IMR-90 (cell line): Measurements from ENCODE around the gene ALKBH5. TPM values are rescaled to one million over a fixed set of nuclear protein-coding genes. Genes with fewer than 3 reads are reported as not detected.

Experiments used
- ATAC-seq: fragments of 200-7000 bp; cut with Tn5 transposase; 2 replicates; pipeline ENCODE4 v1.9.1; 2020; ENCODE audit warnings: low read depth, mild to moderate bottlenecking, moderate library complexity
- BruUV-seq: library from RNA; stranded (reverse); fragments of 400-500 nt; replicated peaks from 2 replicates; lab custom pipeline; 2021; lab: Mats Ljungman, UMichigan
- CTCF ChIA-PET: fragments of 300-600 bp; formaldehyde crosslinking; extraction: SDS; loops from one replicate; lab custom pipeline; 2021; ENCODE audit warnings: antibody characterized with exemption; lab: Yijun Ruan, JAX
- POLR2A ChIA-PET: fragments of 300-600 bp; sonication (Branson Sonifier 250); formaldehyde crosslinking; loops from one replicate; lab custom pipeline; 2022; ENCODE audit warnings: antibody characterized with exemption; ENCODE audit not compliant: unreplicated experiment; lab: Charles Lee
- DNase-seq: peaks from one replicate; pipeline ENCODE4 v3.0.0; 2013
- H2AFZ ChIP-seq: replicated peaks from 2 replicates; pipeline ENCODE3; 2013; ENCODE audit warnings: low read length, mild to moderate bottlenecking; ENCODE audit not compliant: poor library complexity
- H2AK5ac ChIP-seq: 2 replicates; pipeline ENCODE4 v1.6.1; 2013; ENCODE audit warnings: low read depth, low read length, inconsistent platforms
- H2AK9ac ChIP-seq: replicated peaks from 2 replicates; pipeline ENCODE3; 2013; ENCODE audit warnings: mild to moderate bottlenecking, low read depth, low read length, moderate library complexity; ENCODE audit not compliant: poor library complexity
- H2BK120ac ChIP-seq: 2 replicates; pipeline ENCODE4 v1.6.1; 2013; ENCODE audit warnings: low read depth, low read length, inconsistent platforms
- H2BK15ac ChIP-seq: 3 replicates; pipeline ENCODE4 v1.6.1; 2013; ENCODE audit warnings: low read depth, low read length, inconsistent platforms
- H2BK20ac ChIP-seq: 2 replicates; pipeline ENCODE4 v1.6.1; 2013; ENCODE audit warnings: low read depth, mild to moderate bottlenecking, inconsistent platforms, low read length, moderate library complexity
- H2BK5ac ChIP-seq: 2 replicates; pipeline ENCODE4 v1.6.1; 2013; ENCODE audit warnings: mild to moderate bottlenecking, low read depth, low read length, inconsistent platforms; ENCODE audit not compliant: poor library complexity, severe bottlenecking
- H3K14ac ChIP-seq: replicated peaks from 2 replicates; pipeline ENCODE4 v1.6.1; 2013; ENCODE audit warnings: low read depth, low read length, inconsistent platforms
- H3K18ac ChIP-seq: 2 replicates; pipeline ENCODE4 v1.6.1; 2013; ENCODE audit warnings: low read depth, low read length, control low read depth
- H3K23ac ChIP-seq: 2 replicates; pipeline ENCODE4 v1.6.1; 2013; ENCODE audit warnings: low read depth, low read length, inconsistent platforms
- H3K27ac ChIP-seq: 2 replicates; pipeline ENCODE4 v1.5.1; 2013; ENCODE audit warnings: mild to moderate bottlenecking, control low read depth, low read length; ENCODE audit not compliant: insufficient read depth
- H3K27me3 ChIP-seq: 2 replicates; pipeline ENCODE4 v1.6.1; 2013; ENCODE audit warnings: low read length; ENCODE audit not compliant: control insufficient read depth, insufficient read depth
- H3K36me3 ChIP-seq: 2 replicates; pipeline ENCODE4 v1.6.1; 2013; ENCODE audit warnings: low read length, mixed read lengths; ENCODE audit not compliant: control insufficient read depth, insufficient read depth
- H3K4ac ChIP-seq: 2 replicates; pipeline ENCODE4 v1.6.1; 2013; ENCODE audit warnings: low read depth, low read length, inconsistent platforms
- H3K4me1 ChIP-seq: 2 replicates; pipeline ENCODE4 v1.6.1; 2013; ENCODE audit warnings: low read length, mixed read lengths; ENCODE audit not compliant: control insufficient read depth, insufficient read depth
- H3K4me2 ChIP-seq: 2 replicates; pipeline ENCODE4 v1.6.1; 2013; ENCODE audit warnings: low read depth, mild to moderate bottlenecking, control low read depth, low read length, moderate library complexity
- H3K4me3 ChIP-seq: 2 replicates; pipeline ENCODE4 v1.5.1; 2013; ENCODE audit warnings: low read depth, mild to moderate bottlenecking, control low read depth, low read length, moderate library complexity; ENCODE audit not compliant: insufficient read depth
- H3K56ac ChIP-seq: 2 replicates; pipeline ENCODE4 v1.6.1; 2013; ENCODE audit warnings: low read length, inconsistent platforms; ENCODE audit not compliant: insufficient read depth; ENCODE audit errors: extremely low read depth
- H3K79me1 ChIP-seq, 2 experiments: 2 replicates each; pipeline ENCODE4 v1.6.1; 2013; ENCODE audit warnings: low read length in 2 of 2, inconsistent platforms in 1 of 2, low read depth in 1 of 2
- H3K9ac ChIP-seq: 2 replicates; pipeline ENCODE4 v1.6.1; 2013; ENCODE audit warnings: low read depth, low read length, control low read depth
- H3K9me1 ChIP-seq: 2 replicates; pipeline ENCODE4 v1.6.1; 2013; ENCODE audit warnings: low read length, inconsistent platforms; ENCODE audit not compliant: insufficient read depth
- H3K9me3 ChIP-seq: 2 replicates; pipeline ENCODE4 v1.6.1; 2013; ENCODE audit warnings: low read length; ENCODE audit not compliant: control insufficient read depth, insufficient read depth
- H4K20me1 ChIP-seq: 2 replicates; pipeline ENCODE4 v1.6.1; 2013; ENCODE audit warnings: low read length, inconsistent platforms; ENCODE audit not compliant: insufficient read depth
- H4K5ac ChIP-seq: 2 replicates; pipeline ENCODE4 v1.6.1; 2013; ENCODE audit warnings: mild to moderate bottlenecking, low read depth, low read length, control low read depth
- H4K8ac ChIP-seq, 2 experiments: 2 replicates each; pipeline ENCODE4 v1.6.1; 2013; ENCODE audit warnings: low read depth in 2 of 2, low read length in 2 of 2, control low read depth in 1 of 2, inconsistent platforms in 1 of 2
- H4K91ac ChIP-seq: 2 replicates; pipeline ENCODE4 v1.6.1; 2013; ENCODE audit warnings: low read depth, low read length, inconsistent platforms; ENCODE audit not compliant: insufficient read depth
- BHLHE40 ChIP-seq: fragments of 150-350 bp; IDR thresholded peaks from 2 replicates; pipeline ENCODE4 v1.6.1; 2016; ENCODE audit warnings: mild to moderate bottlenecking, low read depth, low read length
- CHD1 ChIP-seq: IDR thresholded peaks from 2 replicates; pipeline ENCODE4 v1.6.1; 2012; ENCODE audit warnings: low read depth, low read length, improper control_type of control experiment
- ELK1 ChIP-seq: fragments of 150-350 bp; IDR thresholded peaks from 2 replicates; pipeline ENCODE4 v1.6.1; 2016; ENCODE audit warnings: low read depth, mild to moderate bottlenecking, low read length, moderate library complexity, borderline replicate concordance
- MAFK ChIP-seq: IDR thresholded peaks from 2 replicates; pipeline ENCODE4 v1.6.1; 2012; ENCODE audit warnings: low read depth, low read length, improper control_type of control experiment
- MAZ ChIP-seq: IDR thresholded peaks from 2 replicates; pipeline ENCODE4 v1.6.1; 2012; ENCODE audit warnings: low read depth, mild to moderate bottlenecking, low read length, improper control_type of control experiment, moderate library complexity, borderline replicate concordance
- MXI1 ChIP-seq: IDR thresholded peaks from 2 replicates; pipeline ENCODE4 v1.6.1; 2012; ENCODE audit warnings: low read depth, mild to moderate bottlenecking, low read length, moderate library complexity, borderline replicate concordance
- NFE2L2 ChIP-seq: fragments of 150-350 bp; IDR thresholded peaks from 2 replicates; pipeline ENCODE4 v1.6.1; 2016; ENCODE audit warnings: low read depth, mild to moderate bottlenecking, low read length
- RAD21 ChIP-seq: IDR thresholded peaks from 2 replicates; pipeline ENCODE4 v1.6.1; 2012; ENCODE audit warnings: low read length, improper control_type of control experiment
- RCOR1 ChIP-seq: IDR thresholded peaks from 2 replicates; pipeline ENCODE4 v1.6.1; 2012; ENCODE audit warnings: mild to moderate bottlenecking, low read length, improper control_type of control experiment; ENCODE audit not compliant: insufficient replicate concordance
- RFX5 ChIP-seq: IDR thresholded peaks from 2 replicates; pipeline ENCODE4 v1.8.0; 2012; ENCODE audit warnings: low read depth, mild to moderate bottlenecking, low read length, moderate library complexity
- USF2 ChIP-seq: fragments of 150-350 bp; IDR thresholded peaks from 2 replicates; pipeline ENCODE4 v1.6.1; 2017; ENCODE audit warnings: mild to moderate bottlenecking, antibody characterized with exemption, low read length, low read depth
- WGBS, 2 experiments: methylation state at CpG; one replicate each; pipeline versions ENCODE4 v1.1.5 to v1.1.7; 2013; ENCODE audit warnings: missing lambda C conversion rate in 2 of 2; ENCODE audit not compliant: insufficient read length in 1 of 2; ENCODE audit errors: extremely low coverage in 2 of 2; 5-methylcytosine and 5-hydroxymethylcytosine counted together
- dilution Hi-C: fragments of 300-500 bp; cut with HindIII; formaldehyde crosslinking; loops from one replicate; pipeline ENCODE4 v1.14.3; 2018; ENCODE audit warnings: low sequenced_read_pairs; ENCODE audit not compliant: unreplicated experiment
- in situ Hi-C: fragments of 300-500 bp; cut with MboI; formaldehyde crosslinking; loops from 3 replicates; pipeline ENCODE4 v1.14.3; 2019; ENCODE audit warnings: low sequenced_read_pairs, inconsistent platforms, mixed read lengths
- intact Hi-C: fragments of 100-400 bp; cut with micrococcal nuclease; formaldehyde crosslinking; loops from 2 replicates; pipeline ENCODE4 v1.10.0; 2022
- polyA plus RNA-seq, 3 experiments: library from polyadenylated mRNA; depleted of rRNA; stranded (reverse); fragments of >200 nt; gene quantifications; 2 replicates each; pipeline ENCODE4 v1.2.3, GENCODE V29; 2012; ENCODE audit warnings: low replicate concordance in 1 of 3
- total RNA-seq: library from RNA; depleted of rRNA; stranded (reverse); fragments of >200 nt; gene quantifications from 2 replicates; pipeline ENCODE4 v1.2.3, GENCODE V29; 2012

Gene ALKBH5
- total and polyA plus RNA-seq, 2 of the 4 experiments (the other 2 are of a cell fraction): 57.6 to 79.6 TPM

- BruUV-seq: no TSS peak
- ATAC-seq: no peak
- H3K14ac ChIP-seq: no peak overlapping the region
Observed at GRCh38 chr17:18140648-18141047, 43.0 kb upstream of the ALKBH5 start.

More at GRCh38 chr17:18140648-18141047, 43.0 kb upstream of the ALKBH5 start:
- no peak overlapping the region for H2BK20ac ChIP-seq
- ChIA-PET CTCF (interaction anchor here (0.7 to 1.0 kb wide), 2 partner anchors 11 to 74 kb away, joined by 3 to 6 read pairs; no protein-coding TSS in a partner anchor), POLR2A (no interaction called here)
- no peak overlapping the region for H4K5ac ChIP-seq
- H3K56ac ChIP-seq: no peak overlapping the region
- no peak overlapping the region for H3K4me3 ChIP-seq
- H3K9ac ChIP-seq: no peak overlapping the region
- TF ChIP-seq MXI1 (no peak), RAD21 (no peak), BHLHE40 (no peak), RCOR1 (no peak), MAFK (no peak), USF2 (no peak), ELK1 (no peak), MAZ (no peak), CHD1 (no peak), RFX5 (no peak), NFE2L2 (no peak)
- H3K4me2 ChIP-seq: no peak overlapping the region
- no peak overlapping the region for H2AFZ ChIP-seq
- in situ Hi-C loops: no loop called here
- H2BK5ac ChIP-seq: no peak overlapping the region
- no peak overlapping the region for H2AK5ac ChIP-seq
- H3K27ac ChIP-seq: no peak overlapping the region
- H3K36me3 ChIP-seq: no peaks in the 10 kb centered on the region
- H3K23ac ChIP-seq: no peak overlapping the region
- H3K27me3 ChIP-seq: peaks cover 3% of the 10 kb centered on the region; the same call in 1 of the 2 replicates
- no peak overlapping the region for H2BK15ac ChIP-seq
- H2BK120ac ChIP-seq: no peak overlapping the region
- intact Hi-C loops: loop anchor here (1.0 to 2.0 kb wide), 2 partner anchors 42 to 77 kb away; partner anchors contain the start of gene ALKBH5
- H2AK9ac ChIP-seq: no peak overlapping the region
- no peaks in the 10 kb centered on the region for H3K9me3 ChIP-seq
- H4K20me1 ChIP-seq: peaks cover 2% of the 10 kb centered on the region; the same call in 1 of the 2 replicates
- 100% methylated on average over 1 of the region's 3 CpGs; no CpG with 5 or more reads in 1 of the 2 experiments for WGBS, 2 experiments
- H3K18ac ChIP-seq: no peak overlapping the region
- no peak overlapping the region for H3K4ac ChIP-seq
- H4K91ac ChIP-seq: no peak overlapping the region
- dilution Hi-C loops: no loop called here
- no peaks in the 10 kb centered on the region for H3K4me1 ChIP-seq
- H3K79me1 ChIP-seq: no peaks in the 10 kb centered on the region
- H4K8ac ChIP-seq: no peak overlapping the region
- H3K9me1 ChIP-seq: no peaks in the 10 kb centered on the region
- DNase-seq: no peak
